ENCODE data around the gene SHANK3.

- TF ChIP-seq SALL2 (tag by site-specific recombination; IDR thresholded peaks at IDR 0.05; ENCODE audit: borderline replicate concordance), result no peak
- TF ChIP-seq CTCF (tag by site-specific recombination; IDR thresholded peaks at IDR 0.05), result no peak
Observed at GRCh38 chr22:50672471-50673230, at the start of gene SHANK3.
